HG03095 (cell line): Measurements from ENCODE around the gene SRPK2.
"Not testable (repeated sequence)": the region's sequence is repeated elsewhere in the genome, so short reads cannot be mapped to it uniquely, and the experiment has no call there.

Source experiments
- ATAC-seq: cut with Tn5 transposase; IDR thresholded peaks from one replicate; pipeline ENCODE4 v1.9.1; 2021; ENCODE audit warnings: moderate library complexity; ENCODE audit not compliant: unreplicated experiment

The SRPK2 gene

DNA sequence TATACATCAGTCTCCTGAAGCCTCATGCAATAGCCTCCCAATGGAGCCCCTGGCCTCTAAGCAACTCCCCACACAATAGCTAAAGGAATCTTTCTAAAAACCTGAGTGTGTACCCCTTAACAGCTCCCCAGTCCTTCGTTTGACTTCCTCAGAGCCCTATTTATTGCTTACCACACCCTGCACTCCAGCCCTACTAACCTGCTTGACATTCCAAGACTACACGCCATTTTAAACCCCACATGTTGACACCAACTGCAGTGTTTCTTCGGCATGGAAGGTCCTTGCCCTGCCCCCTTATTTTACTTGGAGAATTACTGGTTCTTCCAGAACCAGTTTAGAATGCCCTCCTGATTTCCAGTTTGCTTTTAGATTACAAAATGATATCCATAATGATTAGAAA is 10.8 kb downstream of the SRPK2 start:
- no peak for ATAC-seq

- ATAC-seq: no peak
These were observed 11.7 kb downstream of the SRPK2 start for GRCh38 chr7:105376908-105377533.

- no peak for ATAC-seq
These were observed 18.8 kb downstream of the SRPK2 start for GRCh38 chr7:105369944-105370343.

- no peak for ATAC-seq
These were observed 21.3 kb downstream of the SRPK2 start for GRCh38 chr7:105367458-105367857.

- no peak for ATAC-seq
These were observed 22.9 kb downstream of the SRPK2 start for GRCh38 chr7:105365541-105366534.

GRCh38 chr7:105364684-105365083 is 24.0 kb downstream of the SRPK2 start:
- ATAC-seq: no peak

DNA sequence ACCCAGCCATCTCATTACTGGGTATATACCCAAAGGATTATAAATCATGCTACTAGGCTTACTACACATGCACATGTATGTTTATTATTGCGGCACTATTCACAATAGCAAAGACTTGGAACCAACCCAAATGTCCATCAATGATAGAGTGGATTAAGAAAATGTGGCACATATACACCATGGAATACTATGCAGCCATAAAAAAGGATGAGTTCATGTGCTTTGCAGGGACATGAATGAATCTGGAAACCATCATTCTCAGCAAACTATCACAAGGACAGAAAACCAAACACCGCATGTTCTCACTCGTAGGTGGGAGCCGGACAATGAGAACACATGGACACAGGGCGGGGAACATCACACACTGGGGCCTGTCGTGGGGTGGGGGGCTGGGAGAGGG is 25.1 kb downstream of the SRPK2 start:
- ATAC-seq: not testable (repeated sequence)

- ATAC-seq: not testable (repeated sequence)
These were observed 26.0 kb downstream of the SRPK2 start for GRCh38 chr7:105362685-105363084.

GRCh38 chr7:105361995-105362394 is 26.7 kb downstream of the SRPK2 start:
- not testable (repeated sequence) for ATAC-seq

- ATAC-seq: not testable (repeated sequence)
These were observed 28.6 kb downstream of the SRPK2 start for GRCh38 chr7:105360149-105360548.

DNA sequence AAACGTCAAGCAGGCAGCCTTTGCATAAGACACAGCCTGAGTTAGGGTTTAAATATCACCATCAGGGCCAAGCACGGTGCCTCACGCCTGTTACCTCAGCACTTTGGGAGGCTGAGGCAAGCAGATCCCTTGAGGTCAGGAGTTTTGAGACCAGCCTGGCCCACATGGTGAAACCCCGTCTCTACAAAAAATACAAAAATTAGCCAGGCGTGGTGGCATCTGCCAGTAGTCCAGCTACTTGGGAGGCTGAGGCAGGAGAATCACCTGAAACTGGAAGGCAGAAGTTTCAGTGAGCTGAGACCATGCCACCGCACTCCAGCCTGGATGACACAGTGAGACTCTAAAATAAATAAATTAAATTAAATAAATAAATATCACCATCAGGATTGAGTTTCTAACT is 33.0 kb downstream of the SRPK2 start:
- ATAC-seq: no peak

DNA sequence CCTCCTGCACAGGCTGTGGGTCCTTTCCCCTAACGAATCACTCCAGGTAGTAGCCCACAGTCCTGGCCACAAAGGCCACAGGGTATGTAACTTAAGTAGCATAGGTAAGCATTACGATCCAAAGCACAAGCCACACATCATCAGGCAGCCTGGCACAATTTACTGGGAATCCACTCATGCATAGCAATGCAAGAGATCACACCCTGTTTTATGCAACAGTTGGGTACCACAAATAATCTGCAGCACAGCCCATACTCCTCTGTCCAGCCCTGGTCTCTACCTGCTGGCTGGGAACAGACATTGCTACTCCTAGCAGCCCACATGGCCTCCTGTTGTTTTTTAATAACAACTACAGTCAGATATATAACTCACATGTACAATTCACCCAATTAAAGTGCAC is 34.3 kb downstream of the SRPK2 start:
- no peak for ATAC-seq

DNA sequence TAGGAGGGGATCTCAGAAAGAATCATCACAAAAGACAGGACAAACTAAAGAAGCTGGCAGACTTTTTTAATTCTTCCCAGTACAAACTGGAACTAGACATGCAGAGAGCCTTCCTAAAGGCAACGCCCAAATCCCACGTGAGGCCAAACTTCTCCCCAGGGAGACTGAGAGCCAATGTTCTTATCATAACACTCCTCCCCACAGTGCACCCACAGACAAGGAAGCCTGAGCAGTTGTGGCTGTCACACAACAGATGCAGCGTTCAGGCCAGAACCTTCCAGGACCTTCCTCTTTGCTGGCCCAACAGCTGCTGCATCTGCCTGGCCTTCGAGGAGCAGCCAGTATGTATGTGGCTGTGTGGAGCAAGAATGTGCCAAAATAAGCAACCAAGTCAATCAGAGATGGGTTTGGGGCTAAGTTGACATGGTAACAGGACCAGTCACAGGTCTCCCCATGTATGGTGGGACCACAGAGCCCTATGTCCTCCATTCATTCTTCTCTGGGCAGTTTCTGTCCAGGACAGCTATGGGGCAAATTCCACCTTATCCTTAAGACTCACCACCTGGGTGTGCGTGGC is 34.9 kb downstream of the SRPK2 start:
- ATAC-seq: peak; percentile 39

GRCh38 chr7:105352901-105353668 is 35.6 kb downstream of the SRPK2 start:
- ATAC-seq: no peak

DNA sequence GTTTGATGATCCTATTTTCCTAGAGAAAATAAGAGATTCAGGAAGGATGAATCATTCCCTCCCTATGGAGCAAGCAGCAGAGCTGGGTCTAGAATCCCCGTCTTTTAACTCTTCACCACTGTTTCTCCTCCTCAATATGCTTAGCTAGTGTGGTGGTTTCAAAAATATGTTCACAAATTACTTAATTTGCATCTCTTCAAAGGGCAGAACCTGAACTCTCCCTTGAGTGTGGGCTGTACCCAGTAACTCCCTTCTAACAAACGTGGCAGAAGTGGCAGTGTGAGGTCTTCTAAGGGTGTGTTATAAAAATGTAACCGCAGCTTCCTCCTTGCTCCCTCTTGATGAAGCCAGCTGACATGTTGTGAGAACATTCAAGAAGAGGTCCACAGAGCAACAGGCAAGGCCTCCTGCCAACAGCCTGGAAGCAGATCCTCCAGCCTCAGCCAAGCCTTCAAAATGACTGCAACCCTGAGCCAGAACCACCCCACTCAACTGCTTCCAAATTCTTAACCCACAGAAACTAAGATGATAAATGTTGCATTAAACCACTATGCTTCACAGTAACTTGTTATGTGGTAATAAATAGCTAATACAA is 36.6 kb downstream of the SRPK2 start:
- peak; percentile 89 for ATAC-seq

DNA sequence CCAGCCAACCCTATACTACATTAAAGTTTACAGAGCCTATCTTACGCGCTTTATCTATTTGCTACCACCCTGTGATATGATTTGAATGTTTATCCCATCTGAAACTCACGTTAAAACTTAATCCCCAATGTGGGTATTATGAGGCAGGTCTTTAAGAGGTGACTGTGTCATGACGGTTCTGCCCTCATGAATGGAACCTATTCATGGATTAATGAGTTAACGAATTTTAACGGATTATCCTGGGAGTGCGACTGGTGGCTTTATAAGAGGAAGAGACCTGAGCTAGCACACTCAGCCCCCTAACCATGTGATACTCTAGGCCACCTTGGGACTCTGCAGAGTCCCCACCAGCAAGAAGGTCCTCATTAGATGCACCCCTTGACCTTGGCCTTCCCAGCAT is 37.8 kb downstream of the SRPK2 start:
- ATAC-seq: no peak

DNA sequence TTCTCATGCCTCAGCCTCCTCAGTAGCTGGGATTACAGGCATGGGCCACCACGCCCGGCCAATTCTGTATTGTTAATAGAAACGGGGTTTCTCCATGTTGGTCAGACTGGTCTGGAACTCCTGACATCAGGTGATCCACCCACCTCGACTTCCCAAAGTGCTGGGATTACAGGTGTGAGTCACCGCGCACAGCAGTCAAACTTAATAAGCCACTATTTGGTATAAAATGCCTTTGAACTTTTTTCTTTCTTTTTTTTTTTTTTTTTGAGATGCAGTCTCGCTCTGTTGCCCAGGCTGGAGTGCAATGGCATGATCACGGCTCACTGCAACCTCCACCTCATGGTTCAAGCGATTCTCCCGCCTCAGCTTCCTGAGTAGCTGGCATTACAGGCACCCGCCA is 40.5 kb downstream of the SRPK2 start:
- ATAC-seq: not testable (repeated sequence)

DNA sequence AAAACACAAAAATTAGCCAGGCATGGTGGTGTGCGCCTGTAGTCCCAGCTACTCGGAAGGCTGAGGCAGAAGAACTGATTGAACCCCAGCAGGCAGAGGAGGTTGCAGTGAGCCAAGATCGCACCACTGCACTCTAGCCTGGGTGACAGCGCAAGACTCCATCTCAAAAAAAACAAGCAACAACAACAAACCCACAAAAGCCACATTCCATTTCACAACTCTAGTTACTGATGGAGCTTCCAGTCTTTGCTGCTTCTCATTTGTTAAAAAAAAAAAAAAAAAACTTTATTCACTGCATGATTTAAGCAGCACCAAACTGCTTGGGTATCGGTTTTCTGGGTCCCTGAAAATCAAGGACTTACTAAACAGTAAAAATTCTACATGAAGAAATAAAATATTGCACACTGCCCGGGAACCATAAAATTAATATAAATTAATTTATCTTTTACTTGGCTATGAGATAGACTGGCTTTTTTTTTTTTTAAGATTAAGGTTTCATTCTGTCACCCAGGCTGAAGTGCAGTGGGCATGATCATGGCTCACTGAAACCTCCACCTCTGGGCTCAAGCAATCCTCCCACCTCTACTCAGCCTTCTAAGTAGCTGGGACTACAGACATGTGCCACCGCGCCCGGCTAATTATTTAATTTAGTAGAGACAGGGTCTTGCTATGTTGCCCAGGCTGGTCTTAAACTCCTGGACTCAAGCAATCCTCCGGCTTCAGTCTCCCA is 42.0 kb downstream of the SRPK2 start:
- no peak for ATAC-seq

- ATAC-seq: no peak
These were observed 42.6 kb downstream of the SRPK2 start for GRCh38 chr7:105346138-105346537.

DNA sequence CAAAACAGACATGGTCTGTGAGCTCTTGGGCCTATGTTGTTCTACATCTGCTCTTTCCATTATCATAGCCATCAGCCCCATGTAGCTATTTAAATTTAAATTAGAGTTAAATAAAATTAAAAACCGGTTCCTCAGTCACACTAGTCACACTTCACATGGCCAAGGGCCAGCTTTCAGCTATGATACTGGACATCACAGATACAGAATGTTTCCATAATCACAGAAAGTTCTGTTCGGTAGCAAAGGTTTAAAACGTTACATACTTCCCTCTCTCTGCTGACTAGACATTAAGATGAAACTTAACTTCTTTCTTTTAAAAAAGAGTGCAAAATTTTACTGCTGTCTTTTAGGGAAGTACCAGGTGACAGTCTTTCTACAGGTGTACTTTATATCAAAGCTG is 43.0 kb downstream of the SRPK2 start:
- no peak for ATAC-seq
